Peyer's patch (tissue), 4 donors: ENCODE results near the gene HTRA1.

Source experiments
- CTCF ChIP-seq, 6 experiments: fragments of 450-650 bp in 4 of 6; fragments of 200-600 bp in 2 of 6; sonication (generic) in 1 of 6; IDR thresholded peaks; one replicate each; pipeline ENCODE4 v1.5.1; 2017 to 2019; ENCODE audit warnings: antibody characterized with exemption in 6 of 6, mild to moderate bottlenecking in 3 of 6, moderate library complexity in 1 of 6
- POLR2A ChIP-seq, 2 donors: fragments of 450-650 bp; IDR thresholded peaks; one replicate each; pipeline ENCODE4 v1.5.1; 2017; ENCODE audit warnings: antibody characterized with exemption in 2 of 2, mild to moderate bottlenecking in 2 of 2, moderate library complexity in 2 of 2

- no peak for TF ChIP-seq CTCF (IDR thresholded peaks at IDR 0.05)
- no peak for TF ChIP-seq POLR2A (IDR thresholded peaks at IDR 0.05)
These were observed 38.9 kb upstream of the HTRA1 start for GRCh38 chr10:122422266-122422989.
